Small intestine (tissue), 16 donors: ENCODE measurements around the gene LRRTM3. TPM values are rescaled to one million over a fixed set of nuclear protein-coding genes. Genes with fewer than 3 reads are reported as not detected.

Source experiments
- DNase-seq, 2 donors: peaks; one replicate each; pipeline versions ENCODE4 v3.0.0 to v3.0.0-alpha.2; 2013
- FAIRE-seq: peaks from 2 replicates; lab custom pipeline; 2012; peaks lifted over from hg19 to GRCh38; lab: Jason Lieb, UNC
- H3K27ac ChIP-seq, 3 donors: one replicate each; pipeline ENCODE4 v1.5.1; 2013; ENCODE audit warnings: low read length in 2 of 3, mild to moderate bottlenecking in 2 of 3, control low read depth in 1 of 3, inconsistent platforms in 1 of 3, low read depth in 1 of 3, moderate library complexity in 1 of 3
- H3K27me3 ChIP-seq, 3 donors: one replicate each; pipeline ENCODE4 v1.6.1; 2013; ENCODE audit warnings: low read length in 3 of 3, inconsistent platforms in 1 of 3; ENCODE audit not compliant: control insufficient read depth in 3 of 3, insufficient read depth in 3 of 3
- H3K36me3 ChIP-seq, 3 donors: one replicate each; pipeline ENCODE4 v1.6.1; 2013; ENCODE audit warnings: low read length in 3 of 3, inconsistent platforms in 1 of 3, low read depth in 1 of 3, mild to moderate bottlenecking in 1 of 3, moderate library complexity in 1 of 3; ENCODE audit not compliant: control insufficient read depth in 3 of 3, insufficient read depth in 2 of 3
- H3K4me1 ChIP-seq, 3 donors: one replicate each; pipeline ENCODE4 v1.6.1; 2013; ENCODE audit warnings: low read length in 2 of 3, inconsistent platforms in 1 of 3, low read depth in 1 of 3, mild to moderate bottlenecking in 1 of 3, moderate library complexity in 1 of 3; ENCODE audit not compliant: control insufficient read depth in 3 of 3, insufficient read depth in 2 of 3
- H3K4me3 ChIP-seq, 3 donors: one replicate each; pipeline ENCODE4 v1.5.1; 2013; ENCODE audit warnings: low read length in 3 of 3, control low read depth in 1 of 3, inconsistent platforms in 1 of 3, low read depth in 1 of 3, mild to moderate bottlenecking in 1 of 3, moderate library complexity in 1 of 3
- H3K9me3 ChIP-seq, 2 donors: one replicate each; pipeline ENCODE4 v1.6.1; 2013; ENCODE audit warnings: low read depth in 1 of 2, low read length in 1 of 2; ENCODE audit not compliant: control insufficient read depth in 2 of 2, insufficient read depth in 1 of 2
- WGBS, 3 donors: extraction: QIAGEN DNeasy Blood & Tissue Kit; methylation state at CpG; one replicate each; pipeline ENCODE4 v1.1.7; 2013; 5-methylcytosine and 5-hydroxymethylcytosine counted together
- long read RNA-seq, 10 donors: transcript quantifications; one replicate each; lab custom pipeline, GENCODE V29; 2026
- polyA plus RNA-seq, 4 donors: library from polyadenylated mRNA; stranded (reverse) in 3 of 4; unstranded in 1 of 4; fragments of 200-250 nt in 3 of 4; fragments of 120-200 nt in 1 of 4; gene quantifications; one replicate each; pipeline versions ENCODE4 v1.2.1 to v1.2.3, GENCODE V29; 2013
- donor health status: healthy with polysubstance abuse.
- donor health status: control.
- donor health status: control.
- donor health status: Bipolar disorder and iron deficiency.
- donor health status: healthy.

The LRRTM3 gene
- polyA plus RNA-seq: under 1 TPM in 2 of 4 donors, not detected in 2; 0.10 to 0.31 TPM
- long read RNA-seq, donor 1: 0 reads
- long read RNA-seq, donor 2: 0 reads
- long read RNA-seq, donor 3: 0 reads
- long read RNA-seq, donor 4: 0 reads
- long read RNA-seq, donor 5: 0 reads
- long read RNA-seq, donor 6: 0 reads
- long read RNA-seq, donor 7: 0 reads
- long read RNA-seq, donor 8: 0 reads
- long read RNA-seq, donor 9: 0 reads
- long read RNA-seq, donor 10, full-length matches to known transcripts: 1 of 1 reads
- long read RNA-seq, donor 10, partial matches to known transcripts: 0 of 1 reads
- long read RNA-seq, donor 10, other reads (novel, unspliced or antisense): 0 of 1 reads

DNA sequence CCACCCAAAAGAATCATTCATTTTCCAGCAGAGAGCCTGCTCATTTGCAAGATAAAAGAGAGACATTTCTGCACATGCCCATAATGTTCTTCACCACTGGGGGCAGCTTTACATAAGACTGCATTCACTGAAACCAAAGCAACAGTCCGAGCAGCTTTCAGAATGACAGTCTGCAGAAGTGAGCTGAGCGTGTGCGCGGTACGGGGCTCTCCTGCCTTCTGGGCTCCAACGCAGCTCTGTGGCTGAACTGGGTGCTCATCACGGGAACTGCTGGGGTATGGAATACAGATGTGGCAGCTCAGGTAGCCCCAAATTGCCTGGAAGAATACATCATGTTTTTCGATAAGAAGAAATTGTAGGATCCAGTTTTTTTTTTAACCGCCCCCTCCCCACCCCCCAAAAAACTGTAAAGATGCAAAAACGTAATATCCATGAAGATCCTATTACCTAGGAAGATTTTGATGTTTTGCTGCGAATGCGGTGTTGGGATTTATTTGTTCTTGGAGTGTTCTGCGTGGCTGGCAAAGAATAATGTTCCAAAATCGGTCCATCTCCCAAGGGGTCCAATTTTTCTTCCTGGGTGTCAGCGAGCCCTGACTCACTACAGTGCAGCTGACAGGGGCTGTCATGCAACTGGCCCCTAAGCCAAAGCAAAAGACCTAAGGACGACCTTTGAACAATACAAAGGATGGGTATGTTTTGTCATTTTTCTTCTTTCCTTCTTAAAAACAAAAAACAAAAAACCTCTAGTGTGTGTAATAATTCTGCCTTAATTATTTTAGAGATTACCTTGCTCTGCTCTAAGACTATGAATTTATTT lies at the start of gene LRRTM3:
LRRTM3 (plus strand) TSS at position 141 of the 820 bp plus-strand sequence.
- Histone ChIP-seq H3K9me3 (no peaks in the 10 kb centered on the region), H3K4me1 (peaks cover 0 to 6% (median 0%) of the 10 kb centered on the region in 3 donors), H3K36me3 (no peaks in the 10 kb centered on the region), H3K27me3 (peaks cover 0 to 35% (median 15%) of the 10 kb centered on the region in 3 donors), H3K27ac (no peak within 1 kb of the TSS), H3K4me3 (peak within 1 kb of the TSS in 1 of 3 donors; percentile 31)
- DNase-seq: peak; percentile 64 to 76
- 6 to 12% (median 9%) methylated on average over 16 of the region's 16 CpGs for WGBS, 3 donors
- no peak for FAIRE-seq

DNA sequence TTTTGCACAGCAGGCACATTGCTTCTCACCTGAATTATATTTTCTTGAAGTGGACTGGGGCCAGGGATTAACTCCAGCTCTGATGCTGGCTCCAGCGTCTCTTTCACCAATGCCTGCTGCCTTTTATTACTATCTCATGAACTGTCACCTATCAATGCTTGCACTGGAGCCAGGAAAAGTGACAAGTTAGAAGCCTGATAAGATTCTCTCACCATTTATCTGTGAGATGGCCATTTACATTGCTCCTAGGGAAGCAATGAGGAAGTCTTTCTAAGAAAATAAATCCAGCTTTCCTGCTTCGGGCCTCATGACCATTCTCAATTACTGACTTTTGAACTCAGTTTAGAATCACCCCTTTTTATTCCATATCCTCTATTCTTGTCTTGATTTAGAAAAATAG lies 48.5 kb upstream of the LRRTM3 start:
- no peaks in the 10 kb centered on the region for H3K9me3 ChIP-seq
- no peaks in the 10 kb centered on the region for H3K27me3 ChIP-seq
- H3K4me1 ChIP-seq: peaks cover 0 to 23% (median 0%) of the 10 kb centered on the region in 3 donors
- no peaks in the 10 kb centered on the region for H3K36me3 ChIP-seq
- FAIRE-seq (no peak), DNase-seq (peak; percentile 64 to 76)
- 16 to 50% (median 23%) methylated on average over 2 of the region's 2 CpGs for WGBS, 3 donors
- peak overlapping the region in 1 of 3 donors; percentile 24 for H3K27ac ChIP-seq
- no peak overlapping the region for H3K4me3 ChIP-seq

DNA sequence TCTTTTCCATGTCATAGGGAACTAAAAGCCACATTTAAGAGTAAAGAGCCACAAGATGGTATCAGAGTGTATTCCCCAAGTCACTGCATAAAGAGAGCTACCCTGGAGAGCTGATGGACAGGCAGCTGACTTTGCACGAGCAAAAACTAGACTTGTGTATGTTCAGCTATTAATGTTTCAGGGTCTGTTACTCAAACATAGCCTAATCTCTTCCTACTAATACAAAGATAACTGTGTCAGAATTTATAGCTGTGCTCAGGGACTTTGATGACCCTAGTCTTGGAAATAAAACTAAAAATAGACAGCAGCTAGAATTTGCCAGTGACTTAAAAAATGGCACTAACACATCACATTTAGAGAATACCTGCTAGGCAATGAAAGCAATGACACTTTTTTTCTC lies 45.5 kb upstream of the LRRTM3 start:
- H3K27ac ChIP-seq: no peak overlapping the region
- H3K4me3 ChIP-seq: no peak overlapping the region
- DNase-seq: no peak
- H3K27me3 ChIP-seq: no peaks in the 10 kb centered on the region
- peaks cover 0 to 23% (median 0%) of the 10 kb centered on the region in 3 donors for H3K4me1 ChIP-seq
- H3K36me3 ChIP-seq: no peaks in the 10 kb centered on the region
- FAIRE-seq: no peak
- no peaks in the 10 kb centered on the region for H3K9me3 ChIP-seq
- WGBS, 3 donors: 10 to 42% (median 29%) methylated on average over 1 of the region's 1 CpG

DNA sequence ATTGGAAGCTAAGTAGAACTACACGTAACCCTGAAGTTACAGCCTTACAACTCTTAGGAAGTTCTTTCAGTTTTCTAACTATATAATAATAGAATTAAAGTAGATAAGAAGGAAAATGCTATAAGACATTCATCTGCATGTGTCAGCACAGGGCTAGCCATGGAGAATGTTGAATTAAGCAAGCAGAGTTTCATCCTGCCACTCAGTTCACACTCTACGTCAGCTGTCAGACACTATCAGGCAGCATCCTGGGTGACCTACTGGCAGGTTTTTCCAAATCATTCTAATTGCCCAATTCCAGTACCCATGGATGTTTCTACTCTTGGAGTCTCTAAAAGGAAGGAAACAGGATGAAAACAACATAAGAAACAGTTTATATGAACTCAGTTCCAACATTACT lies 45.0 kb upstream of the LRRTM3 start:
- DNase-seq (no peak), FAIRE-seq (no peak)
- H3K27me3 ChIP-seq: no peaks in the 10 kb centered on the region
- no peak overlapping the region for H3K4me3 ChIP-seq
- WGBS, 3 donors: 90 to 98% (median 92%) methylated on average over 2 of the region's 2 CpGs
- H3K36me3 ChIP-seq: no peaks in the 10 kb centered on the region
- H3K9me3 ChIP-seq: no peaks in the 10 kb centered on the region
- no peak overlapping the region for H3K27ac ChIP-seq
- peaks cover 0 to 23% (median 0%) of the 10 kb centered on the region in 3 donors for H3K4me1 ChIP-seq

DNA sequence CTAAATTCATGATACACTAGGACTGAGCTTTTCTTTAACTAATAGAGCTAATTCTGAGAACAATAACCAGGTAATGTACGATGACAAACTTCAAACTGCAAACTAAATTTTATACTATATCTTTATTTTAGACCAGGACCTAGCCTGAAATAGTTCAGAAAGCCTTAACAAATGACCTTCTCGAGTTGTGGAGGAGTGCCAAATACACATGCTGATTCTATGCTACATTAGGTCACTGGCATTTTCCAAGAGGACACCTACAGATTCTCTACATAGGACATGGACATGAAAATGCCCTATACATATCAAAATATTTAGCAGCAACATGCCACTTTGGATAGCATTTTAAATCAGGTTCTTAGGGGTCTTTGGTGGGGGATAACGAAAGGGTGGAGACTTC lies 44.0 kb upstream of the LRRTM3 start:
- no peak overlapping the region for H3K4me3 ChIP-seq
- H3K27me3 ChIP-seq: no peaks in the 10 kb centered on the region
- no peaks in the 10 kb centered on the region for H3K9me3 ChIP-seq
- peaks cover 0 to 22% (median 0%) of the 10 kb centered on the region in 3 donors for H3K4me1 ChIP-seq
- no peak for FAIRE-seq
- no peak for DNase-seq
- WGBS, 3 donors: 69 to 79% (median 73%) methylated on average over 3 of the region's 3 CpGs
- H3K36me3 ChIP-seq: no peaks in the 10 kb centered on the region
- no peak overlapping the region for H3K27ac ChIP-seq

DNA sequence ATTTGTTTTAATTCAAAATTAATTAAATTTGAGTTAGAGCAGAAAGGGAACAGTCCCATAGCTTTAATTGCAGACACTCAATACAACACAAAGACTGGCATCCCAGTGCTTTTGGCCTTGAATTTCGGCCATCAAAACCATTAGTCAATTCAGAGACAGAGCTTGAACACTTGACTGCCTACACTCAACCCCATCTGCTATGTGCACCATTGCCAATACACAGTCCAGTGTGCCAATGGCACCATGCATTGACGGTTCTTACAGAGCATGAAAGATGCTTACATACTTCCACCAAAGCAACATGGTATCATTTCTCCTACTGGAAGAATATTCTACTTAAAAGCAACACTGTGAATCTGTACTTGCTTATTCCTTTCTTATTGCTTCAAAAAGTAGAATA lies 43.6 kb upstream of the LRRTM3 start:
- WGBS, 3 donors: 76 to 84% (median 81%) methylated on average over 2 of the region's 2 CpGs
- Histone ChIP-seq H3K4me1 (peaks cover 0 to 18% (median 0%) of the 10 kb centered on the region in 3 donors), H3K4me3 (no peak overlapping the region), H3K27ac (no peak overlapping the region), H3K36me3 (no peaks in the 10 kb centered on the region), H3K9me3 (no peaks in the 10 kb centered on the region), H3K27me3 (no peaks in the 10 kb centered on the region)
- DNase-seq (no peak), FAIRE-seq (no peak)

DNA sequence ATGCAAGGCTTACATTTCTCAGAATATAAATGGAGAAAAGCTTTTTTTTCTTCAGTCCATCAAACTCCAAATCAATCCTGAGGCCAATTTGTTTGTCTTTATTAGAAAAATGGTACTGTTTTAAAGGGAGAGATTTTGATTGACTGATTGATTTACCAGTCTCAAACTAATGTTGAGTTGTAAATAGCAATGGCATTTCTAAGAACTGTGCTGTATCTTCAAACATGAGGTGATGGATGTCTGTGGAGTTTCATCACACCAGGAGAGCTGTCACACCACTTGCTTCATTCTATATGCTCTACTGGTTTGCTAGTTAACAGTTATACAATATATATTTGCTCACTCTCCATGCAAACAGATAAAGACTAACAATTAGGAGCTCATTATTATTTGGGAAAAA lies 39.0 kb upstream of the LRRTM3 start:
- Histone ChIP-seq H3K4me1 (no peaks in the 10 kb centered on the region), H3K36me3 (no peaks in the 10 kb centered on the region), H3K27ac (no peak overlapping the region), H3K9me3 (no peaks in the 10 kb centered on the region), H3K4me3 (no peak overlapping the region), H3K27me3 (no peaks in the 10 kb centered on the region)
- no peak for DNase-seq
- no peak for FAIRE-seq

DNA sequence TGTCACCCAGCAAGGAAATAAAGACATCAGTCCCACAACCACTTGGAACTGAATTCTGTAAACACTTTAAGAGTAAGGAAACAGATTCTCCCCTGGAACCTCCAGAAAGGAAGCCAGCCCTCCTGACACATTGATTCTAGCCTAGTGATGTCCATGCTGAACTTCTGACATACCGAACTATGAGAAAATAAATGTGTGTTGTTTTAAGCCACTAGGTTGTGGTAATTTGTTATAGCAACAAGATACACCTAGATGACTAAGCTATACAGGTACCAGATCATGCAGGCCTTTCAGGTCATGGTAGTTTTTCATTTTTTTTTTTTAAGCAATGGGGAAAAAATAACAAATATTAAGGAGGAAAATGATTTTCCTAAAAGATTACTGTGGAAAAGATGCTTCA lies 37.6 kb upstream of the LRRTM3 start:
- H3K9me3 ChIP-seq: no peaks in the 10 kb centered on the region
- 77 to 84% (median 79%) methylated on average over 1 of the region's 1 CpG for WGBS, 3 donors
- H3K27me3 ChIP-seq: no peaks in the 10 kb centered on the region
- H3K27ac ChIP-seq: no peak overlapping the region
- no peaks in the 10 kb centered on the region for H3K36me3 ChIP-seq
- no peaks in the 10 kb centered on the region for H3K4me1 ChIP-seq
- no peak overlapping the region for H3K4me3 ChIP-seq
- DNase-seq: no peak
- FAIRE-seq: no peak
